Measurements from ENCODE around the gene SCNN1A. TPM values are rescaled to one million over a fixed set of nuclear protein-coding genes. Genes with fewer than 3 reads are reported as not detected.

Gene SCNN1A
- total and polyA plus RNA-seq, 2 donors (not counting 3 experiments of a cell fraction or from before 2014, with no cell fraction given), result 0.12 to 0.18 TPM

GRCh38 chr12:6355491-6356373 is 19.6 kb downstream of the SCNN1A start:
- H3K9ac ChIP-seq (replicated peaks; ENCODE audit: extremely low read depth, insufficient read depth, low read length), result no peak overlapping the region
- no peaks in the 10 kb centered on the region for H3K36me3 ChIP-seq (ENCODE audit: control insufficient read depth in 2 of 2, extremely low read depth in 1 of 2, insufficient read depth in 2 of 2, low read length in 2 of 2)
- H3K4me1 ChIP-seq (ENCODE audit: control insufficient read depth, extremely low read depth, insufficient read depth, low read length), result peaks cover 8% of the 10 kb centered on the region
- DNase-seq (ENCODE audit: low read depth, low spot score) (no peak), FAIRE-seq (no peak)
- ChIA-PET POLR2A (no interaction called here), CTCF (interaction anchor here (1.1 to 2.0 kb wide), 6 partner anchors 11 to 109 kb away, joined by 3 to 6 read pairs (median 5); partner anchors contain the start of gene TNFRSF1A)
- no TSS peak for BruUV-seq (replicated peaks)
- H3K27ac ChIP-seq (ENCODE audit: insufficient read depth, low read depth, low read length), result no peak overlapping the region
- TF ChIP-seq JUN (IDR thresholded peaks at IDR 0.05; ENCODE audit: borderline replicate concordance, insufficient read depth, insufficient read length, low read depth) (no peak), MAX (IDR thresholded peaks at IDR 0.05; ENCODE audit: insufficient read depth, insufficient read length) (no peak), MYC (IDR thresholded peaks at IDR 0.05; ENCODE audit: low read depth, low read length) (no peak), POLR2AphosphoS5 (IDR thresholded peaks at IDR 0.05; ENCODE audit: insufficient read depth, low read depth, low read length) (no peak), FOS (IDR thresholded peaks at IDR 0.05; ENCODE audit: borderline replicate concordance, insufficient read depth, low read length) (no peak), EZH2 (IDR thresholded peaks at IDR 0.05; ENCODE audit: borderline replicate concordance, low read depth, low read length, severe bottlenecking) (no peak), GATA2 (IDR thresholded peaks at IDR 0.05; ENCODE audit: insufficient read depth, insufficient read length, low read depth, low read length) (no peak), CTCF (IDR thresholded peaks at IDR 0.05; ENCODE audit: extremely low read depth in 1 of 2, insufficient read depth in 1 of 2, low read depth in 1 of 2, low read length in 2 of 2) (no peak), POLR2A (IDR thresholded peaks at IDR 0.05; ENCODE audit: low read depth, low read length) (no peak)
- dilution Hi-C loops (cut with MboI; ENCODE audit: extremely low pct_ligation_motif_present, low sequenced_read_pairs), result no loop called here
- no peaks in the 10 kb centered on the region for H3K9me3 ChIP-seq (replicated peaks; ENCODE audit: control insufficient read depth, insufficient read depth, low read length)
- H3K4me3 ChIP-seq (replicated peaks in 1 of 3; ENCODE audit: insufficient read depth in 1 of 3, low read depth in 1 of 3, low read length in 3 of 3), result no peak overlapping the region
- intact Hi-C loops (cut with micrococcal nuclease), result no loop called here
- no peaks in the 10 kb centered on the region for H3K9me1 ChIP-seq (replicated peaks; ENCODE audit: control insufficient read depth, extremely low read depth, insufficient read depth, low read length)
- H2AFZ ChIP-seq (ENCODE audit: low read depth, low read length), result no peak overlapping the region
- no peak overlapping the region for H3K4me2 ChIP-seq (ENCODE audit: insufficient read depth, low read length)
- H4K20me1 ChIP-seq (replicated peaks; ENCODE audit: control insufficient read depth, extremely low read depth, insufficient read depth, low read length), result no peaks in the 10 kb centered on the region
- H3K79me2 ChIP-seq (ENCODE audit: control insufficient read depth, insufficient read depth, low read length), result no peaks in the 10 kb centered on the region
- peaks cover 0 to 2% of the 10 kb centered on the region in 2 experiments for H3K27me3 ChIP-seq (ENCODE audit: control insufficient read depth in 2 of 2, insufficient read depth in 2 of 2, low read length in 2 of 2)
